SK-N-SH (cell line): ENCODE results near the gene ADAMTS14. TPM values are rescaled to one million over a fixed set of nuclear protein-coding genes. Genes with fewer than 3 reads are reported as not detected.
A peak's percentile ranks its signal among the peaks of the same experiment; 100 is the strongest.

Source experiments
- CTCF ChIA-PET: fragments of 300-600, 350-600 bp; formaldehyde crosslinking; extraction: SDS; loops from one replicate; lab custom pipeline; 2021; lab: Yijun Ruan, JAX
- POLR2A ChIA-PET: fragments of 350-600 bp; sonication (Branson Sonifier 250); formaldehyde crosslinking; extraction: SDS; loops from one replicate; lab custom pipeline; 2020; ENCODE audit warnings: antibody characterized with exemption, inconsistent platforms; lab: Yijun Ruan, JAX
- DNase-seq: peaks from one replicate; pipeline ENCODE4 v3.0.0; 2012
- H2AFZ ChIP-seq: fragments of 200-600 bp; sonication (generic); 2 replicates; pipeline ENCODE4 v1.8.1; 2016; ENCODE audit warnings: antibody characterized with exemption, mild to moderate bottlenecking, low read depth
- H3F3A ChIP-seq: fragments of 200-600 bp; sonication (generic); replicated peaks from 2 replicates; pipeline ENCODE3; 2016; ENCODE audit warnings: antibody characterized with exemption, mild to moderate bottlenecking; ENCODE audit not compliant: insufficient read depth
- H3K27ac ChIP-seq, 2 experiments: fragments of 200-500 bp in 1 of 2; fragments of 200-600 bp in 1 of 2; sonication (Bioruptor generic) in 1 of 2; sonication (generic), shearing (Covaris generic) in 1 of 2; 2 replicates each; pipeline versions ENCODE4 v1.5.1 to v1.6.1; 2014 to 2016; ENCODE audit warnings: low read depth in 2 of 2, inconsistent platforms in 1 of 2, low read length in 1 of 2, mild to moderate bottlenecking in 1 of 2, mixed read lengths in 1 of 2
- H3K27me3 ChIP-seq: fragments of 200-600 bp; sonication (generic), shearing (Covaris generic); 2 replicates; pipeline ENCODE4 v1.6.1; 2016; ENCODE audit warnings: mixed run types; ENCODE audit not compliant: insufficient read depth
- H3K36me3 ChIP-seq, 2 experiments: fragments of 200-500 bp in 1 of 2; fragments of 200-600 bp in 1 of 2; sonication (Bioruptor generic) in 1 of 2; sonication (generic) in 1 of 2; replicated peaks in 1 of 2; 2 replicates each; pipeline versions ENCODE3 to v1.5.1; 2014 to 2016; ENCODE audit warnings: low read length in 1 of 2, mild to moderate bottlenecking in 1 of 2; ENCODE audit not compliant: insufficient read depth in 2 of 2, control insufficient read depth in 1 of 2
- H3K4me1 ChIP-seq, 2 experiments: fragments of 200-500 bp in 1 of 2; fragments of 200-600 bp in 1 of 2; sonication (Bioruptor generic) in 1 of 2; sonication (generic), shearing (Covaris generic) in 1 of 2; 2 replicates each; pipeline versions ENCODE4 v1.5.1 to v1.6.1; 2014 to 2016; ENCODE audit warnings: low read depth in 1 of 2, low read length in 1 of 2, mixed run types in 1 of 2; ENCODE audit not compliant: insufficient read depth in 2 of 2, control insufficient read depth in 1 of 2
- H3K4me2 ChIP-seq: fragments of 200-600 bp; sonication (generic), shearing (Covaris generic); 2 replicates; pipeline ENCODE4 v1.6.1; 2017; ENCODE audit warnings: mixed run types
- H3K4me3 ChIP-seq, 2 experiments: fragments of 200-500 bp in 1 of 2; fragments of 200-600 bp in 1 of 2; sonication (Bioruptor generic) in 1 of 2; sonication (generic), shearing (Covaris generic) in 1 of 2; 2 replicates each; pipeline versions ENCODE4 v1.5.1 to v1.8.1; 2014 to 2016; ENCODE audit warnings: low read depth in 2 of 2, inconsistent platforms in 1 of 2, low read length in 1 of 2, mild to moderate bottlenecking in 1 of 2, mixed read lengths in 1 of 2, moderate library complexity in 1 of 2
- H3K79me2 ChIP-seq: fragments of 200-600 bp; sonication (generic); 2 replicates; pipeline ENCODE4 v1.8.1; 2017; ENCODE audit warnings: mild to moderate bottlenecking; ENCODE audit not compliant: insufficient read depth
- H3K9ac ChIP-seq: fragments of 200-600 bp; sonication (generic); 2 replicates; pipeline ENCODE4 v1.6.1; 2017; ENCODE audit warnings: mixed run types
- H3K9me2 ChIP-seq: fragments of 200-600 bp; sonication (generic); 2 replicates; pipeline ENCODE4 v1.6.1; 2017; ENCODE audit warnings: mixed run types
- H3K9me3 ChIP-seq: fragments of 200-600 bp; sonication (generic); 2 replicates; pipeline ENCODE4 v1.6.1; 2017; ENCODE audit warnings: mixed run types, mild to moderate bottlenecking, moderate library complexity
- H4K20me1 ChIP-seq: fragments of 200-600 bp; sonication (generic); 2 replicates; pipeline ENCODE4 v1.6.1; 2017; ENCODE audit warnings: mild to moderate bottlenecking, mixed run types; ENCODE audit not compliant: insufficient read depth
- CHD2 ChIP-seq: fragments of 150-350 bp; IDR thresholded peaks from 2 replicates; pipeline ENCODE4 v1.6.1; 2018; ENCODE audit warnings: low read length; ENCODE audit not compliant: partially characterized antibody
- CTCF ChIP-seq: fragments of 200-600 bp; sonication (generic); IDR thresholded peaks from 2 replicates; pipeline ENCODE4 v1.6.1; 2017; ENCODE audit warnings: antibody characterized with exemption, mild to moderate bottlenecking, moderate library complexity
- ELF1 ChIP-seq: IDR thresholded peaks from 2 replicates; pipeline ENCODE4 v1.4.0; 2012
- EZH2phosphoT487 ChIP-seq: fragments of 200-600 bp; sonication (generic); IDR thresholded peaks from 2 replicates; pipeline ENCODE4 v1.6.1; 2017; ENCODE audit warnings: low read depth, mixed run types, mild to moderate bottlenecking, antibody characterized with exemption, moderate library complexity, borderline replicate concordance
- FOSL2 ChIP-seq: IDR thresholded peaks from 2 replicates; pipeline ENCODE4 v1.4.0; 2012; ENCODE audit warnings: low read depth, mild to moderate bottlenecking, moderate library complexity, borderline replicate concordance
- FOXJ3 ChIP-seq: sonication (generic); formaldehyde crosslinking; IDR thresholded peaks from 2 replicates; pipeline ENCODE4 v1.5.1; 2020; ENCODE audit warnings: mild to moderate bottlenecking, missing genetic modification reagents
- FOXM1 ChIP-seq: IDR thresholded peaks from 2 replicates; pipeline ENCODE4 v1.4.0; 2012; ENCODE audit warnings: low read depth, mild to moderate bottlenecking
- GATA2 ChIP-seq: sonication (generic); formaldehyde crosslinking; IDR thresholded peaks from 2 replicates; pipeline ENCODE4 v1.5.0; 2020; ENCODE audit warnings: mild to moderate bottlenecking, missing genetic modification reagents
- JUND ChIP-seq: IDR thresholded peaks from 2 replicates; pipeline ENCODE4 v1.4.0; 2012
- MEF2A ChIP-seq: IDR thresholded peaks from 2 replicates; pipeline ENCODE4 v1.4.0; 2012; ENCODE audit warnings: low read depth, borderline replicate concordance
- MXI1 ChIP-seq: IDR thresholded peaks from 2 replicates; pipeline ENCODE4 v1.6.1; 2012; ENCODE audit warnings: mild to moderate bottlenecking, low read depth, low read length, improper control_type of control experiment
- NFIC ChIP-seq: IDR thresholded peaks from 2 replicates; pipeline ENCODE4 v1.4.0; 2012; ENCODE audit warnings: borderline replicate concordance
- NRF1 ChIP-seq: IDR thresholded peaks from 2 replicates; pipeline ENCODE4 v1.6.1; 2012; ENCODE audit warnings: low read depth, mild to moderate bottlenecking, low read length
- PBX3 ChIP-seq: IDR thresholded peaks from 2 replicates; pipeline ENCODE4; 2012
- POLR2AphosphoS5 ChIP-seq: IDR thresholded peaks from 2 replicates; pipeline ENCODE4 v1.6.1; 2012; ENCODE audit warnings: low read depth, low read length
- RAD21 ChIP-seq: IDR thresholded peaks from 2 replicates; pipeline ENCODE4 v1.6.1; 2012; ENCODE audit warnings: mild to moderate bottlenecking, low read length
- REST ChIP-seq: IDR thresholded peaks from 2 replicates; pipeline ENCODE4 v1.6.1; 2012; ENCODE audit warnings: mild to moderate bottlenecking, low read depth, low read length, moderate library complexity
- RFX5 ChIP-seq: IDR thresholded peaks from 2 replicates; pipeline ENCODE4 v1.6.1; 2012; ENCODE audit warnings: mild to moderate bottlenecking, improper control_type of control experiment, low read length
- RXRA ChIP-seq: IDR thresholded peaks from 2 replicates; pipeline ENCODE4 v1.4.0; 2012; ENCODE audit warnings: low read depth, mild to moderate bottlenecking, borderline replicate concordance
- SIN3A ChIP-seq: IDR thresholded peaks from 2 replicates; pipeline ENCODE4 v1.6.1; 2012; ENCODE audit warnings: low read depth, mild to moderate bottlenecking, low read length, moderate library complexity, borderline replicate concordance
- SMC3 ChIP-seq: IDR thresholded peaks from 2 replicates; pipeline ENCODE4 v1.6.1; 2012; ENCODE audit warnings: low read depth, low read length, improper control_type of control experiment
- TAF1 ChIP-seq: IDR thresholded peaks from 2 replicates; pipeline ENCODE4 v1.6.1; 2012; ENCODE audit warnings: low read depth, mild to moderate bottlenecking, low read length, moderate library complexity, borderline replicate concordance
- USF2 ChIP-seq: fragments of 150-350 bp; IDR thresholded peaks from 2 replicates; pipeline ENCODE4 v1.6.1; 2017; ENCODE audit warnings: antibody characterized with exemption, low read length, low read depth, borderline replicate concordance
- YY1 ChIP-seq: IDR thresholded peaks from 2 replicates; pipeline ENCODE4 v1.4.0; 2012; ENCODE audit warnings: low read depth, mild to moderate bottlenecking
- WGBS: methylation state at CpG from one replicate; pipeline ENCODE4 v1.1.6; 2017; ENCODE audit warnings: low lambda C conversion rate; 5-methylcytosine and 5-hydroxymethylcytosine counted together
- polyA plus RNA-seq, 3 experiments: library from polyadenylated mRNA; depleted of rRNA; stranded (reverse); fragments of >200 nt; gene quantifications; 2 replicates each; pipeline ENCODE4 v1.2.3, GENCODE V29; 2012

ADAMTS14 gene
- polyA plus RNA-seq, 1 of the 3 experiments (the other 2 are of a cell fraction) = 1.1 TPM

- no peak for TF ChIP-seq USF2
- TF ChIP-seq FOXJ3 = 0 out of 2 replicates have a peak, but pooled peaks have one; percentile 66
- TF ChIP-seq MXI1 = peak; percentile 90; the same call in 1 of the 2 replicates
- TF ChIP-seq CHD2 = peak; percentile 43
- TF ChIP-seq RAD21 = no peak; the same call in 1 of the 2 replicates
- TF ChIP-seq RFX5 = no peak
- no peak for TF ChIP-seq POLR2AphosphoS5
- no peak for TF ChIP-seq TAF1
- no peak for TF ChIP-seq EZH2phosphoT487
- no peak for TF ChIP-seq YY1
- no peak for TF ChIP-seq RXRA
- no peak for TF ChIP-seq NRF1
- TF ChIP-seq FOXM1 = no peak
- TF ChIP-seq GATA2 (CRISPR knock-in tag) = 0 out of 2 replicates have a peak, but pooled peaks have one; percentile 9
- no peak for TF ChIP-seq JUND
- no peak for TF ChIP-seq ELF1
- TF ChIP-seq MEF2A = no peak
- 0 out of 2 replicates have a peak, but pooled peaks have one; percentile 21 for TF ChIP-seq PBX3
- no peak for TF ChIP-seq SMC3
Observed at GRCh38 chr10:70679498-70679897, 7.2 kb downstream of the ADAMTS14 start (continued).

- H3K79me2 ChIP-seq = no peaks in the 10 kb centered on the region
- 71% methylated on average over 11 of the region's 11 CpGs for WGBS
Observed at GRCh38 chr10:70680899-70681730, 8.8 kb downstream of the ADAMTS14 start.

More at GRCh38 chr10:70680899-70681730, 8.8 kb downstream of the ADAMTS14 start:
- Histone ChIP-seq H3K9me2 (no peaks in the 10 kb centered on the region), H2AFZ (no peak overlapping the region), H3K36me3 (no peaks in the 10 kb centered on the region), H3K27ac (peak overlapping the region in 1 of 2 experiments; percentile 48; a peak in 1 of 4 replicates), H3F3A (no peaks in the 10 kb centered on the region), H3K27me3 (no peaks in the 10 kb centered on the region), H4K20me1 (no peaks in the 10 kb centered on the region), H3K9me3 (no peaks in the 10 kb centered on the region), H3K4me1 (peaks cover 7 to 81% of the 10 kb centered on the region in 2 experiments; a peak in 2 of 4 replicates), H3K9ac (no peak overlapping the region), H3K4me3 (no peak overlapping the region), H3K4me2 (no peak overlapping the region)
- DNase-seq = peak; percentile 58
- TF ChIP-seq NRF1 (no peak), POLR2AphosphoS5 (no peak), SIN3A (no peak), NFIC (no peak), FOXM1 (no peak), FOSL2 (no peak), FOXJ3 (no peak), MEF2A (no peak), REST (no peak), RAD21 (no peak), CHD2 (no peak), ELF1 (no peak), CTCF (no peak)
- ChIA-PET POLR2A (interaction anchor here (0.6 to 1.3 kb wide), 3 partner anchors 9 to 460 kb away, joined by 3 to 4 read pairs (median 3); partner anchors contain the start of gene ADAMTS14), CTCF (interaction anchor here (0.9 to 1.5 kb wide), 3 partner anchors 119 to 129 kb away, joined by 3 to 4 read pairs (median 4); no protein-coding TSS in a partner anchor)
